Inflammatory macrophage treated with lipopolysaccharide for 4 hours (primary cell): ENCODE results near the gene SEC61B.

Experiments
- DNase-seq: peaks from one replicate; pipeline ENCODE4 v3.0.0-alpha.2; 2020

SEC61B gene

DNA sequence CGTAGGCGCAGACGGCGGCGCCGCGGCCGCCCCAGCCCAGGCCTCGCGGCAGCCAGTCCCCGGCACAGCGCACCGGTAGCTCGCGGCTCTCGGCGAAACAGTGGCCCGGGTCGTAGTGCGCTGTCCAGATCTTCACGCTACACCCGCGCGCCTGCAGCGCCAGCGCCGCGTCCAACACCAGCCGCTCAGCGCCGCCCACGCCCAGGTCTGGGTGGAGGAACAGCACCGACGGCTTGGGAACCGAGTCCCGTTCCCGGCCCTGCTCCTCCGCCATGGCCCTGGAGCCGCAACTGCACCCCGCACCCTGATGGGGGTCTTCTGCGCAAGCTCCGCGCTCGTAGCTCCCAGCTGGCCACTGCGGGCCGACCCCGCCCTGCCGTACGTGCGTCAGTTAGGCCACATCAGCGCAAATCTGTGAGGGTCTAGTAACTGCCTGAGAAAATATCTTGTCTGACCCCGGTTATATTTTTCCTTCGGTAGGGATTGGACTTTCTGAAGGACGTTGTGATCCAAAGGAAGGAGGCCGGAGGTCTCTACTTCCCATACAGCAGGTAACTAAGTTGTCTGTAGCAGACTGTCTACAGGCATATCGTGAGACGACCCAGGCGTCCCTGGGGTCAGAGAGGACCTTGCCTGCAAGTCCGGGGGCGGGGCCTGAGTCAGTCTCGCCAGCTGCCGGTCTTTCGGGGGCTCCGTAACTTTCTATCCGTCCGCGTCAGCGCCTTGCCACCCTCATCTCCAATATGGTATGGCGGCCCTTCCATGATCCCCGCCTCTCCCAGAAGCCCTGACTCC, at the start of gene SEC61B, which contains the start of gene ALG2:
TSS of gene SEC61B (plus strand) at position 662 of the 795 bp plus-strand sequence. CDS start at position 744, 82 bp downstream.
TSS of gene ALG2 (minus strand) at position 322 of the 795 bp plus-strand sequence. CDS start at position 274, 48 bp downstream.
- peak; percentile 97 for DNase-seq

DNA sequence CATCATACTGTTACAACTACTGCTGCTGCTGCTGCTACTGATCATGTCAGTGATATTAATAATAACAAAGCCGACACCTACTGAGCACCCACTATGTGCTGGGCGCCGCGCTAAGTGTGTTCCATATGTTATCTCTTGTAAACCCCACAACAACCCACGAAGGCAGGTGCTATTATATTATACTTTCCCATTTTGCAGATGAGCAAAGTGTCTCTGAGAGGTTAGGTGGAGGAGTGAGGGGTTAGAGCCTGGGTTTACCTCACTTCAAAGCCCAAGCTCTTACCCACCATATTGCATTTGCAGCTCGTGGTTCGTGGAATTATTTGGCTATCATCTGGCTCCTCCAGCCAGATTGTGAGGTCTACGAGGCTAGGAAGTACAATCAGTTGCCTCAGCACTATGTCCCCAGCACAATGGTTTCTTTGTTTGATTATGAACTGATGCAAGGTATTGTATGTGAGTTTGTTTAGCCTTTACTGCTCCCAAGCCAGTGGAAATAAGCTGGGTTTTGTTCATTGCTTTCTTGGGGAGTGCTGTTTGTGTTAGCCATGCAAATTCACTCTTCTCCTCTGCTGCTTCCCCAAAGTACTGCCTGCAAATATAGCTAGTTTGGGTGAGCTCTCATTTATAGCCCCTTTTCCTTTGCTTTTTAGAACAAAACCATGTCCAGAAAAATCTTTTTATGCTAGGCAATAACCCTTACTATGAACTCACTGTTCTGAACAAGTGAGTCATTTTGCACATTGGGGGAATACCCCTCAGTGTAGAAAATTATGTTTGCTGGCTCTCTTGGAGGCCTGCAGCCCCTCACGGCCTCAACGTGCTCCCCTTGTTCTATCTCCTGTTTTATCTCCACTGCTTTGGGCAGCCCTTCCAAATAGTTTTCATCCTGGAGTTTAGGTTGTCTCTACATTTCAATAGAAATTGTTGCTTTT, 48.2 kb upstream of the SEC61B start:
- no peak for DNase-seq

DNA sequence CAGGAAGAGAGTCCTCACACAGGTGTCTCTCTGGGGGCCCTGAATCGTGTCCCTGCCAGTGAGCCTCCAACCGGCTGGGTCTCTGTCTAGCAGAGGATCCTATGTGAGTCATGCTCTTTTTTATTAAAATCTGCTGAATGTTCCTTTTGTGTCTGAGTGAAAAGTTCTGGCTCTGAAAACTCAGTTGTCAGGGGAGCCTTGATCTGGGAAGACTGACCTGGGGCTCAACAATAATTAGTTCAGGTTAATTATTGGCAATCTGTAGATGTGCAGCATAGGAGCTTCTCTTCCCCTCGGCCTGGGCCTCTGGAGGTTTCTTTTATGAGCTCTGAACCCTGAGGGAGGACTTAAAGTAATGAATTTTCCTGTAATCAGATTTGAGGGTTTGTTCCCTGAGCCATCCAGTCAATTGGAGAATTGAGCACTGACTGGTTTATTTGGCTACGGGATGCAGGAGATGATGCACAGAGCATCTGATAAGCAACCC, 45.5 kb upstream of the SEC61B start:
- DNase-seq = no peak

DNA sequence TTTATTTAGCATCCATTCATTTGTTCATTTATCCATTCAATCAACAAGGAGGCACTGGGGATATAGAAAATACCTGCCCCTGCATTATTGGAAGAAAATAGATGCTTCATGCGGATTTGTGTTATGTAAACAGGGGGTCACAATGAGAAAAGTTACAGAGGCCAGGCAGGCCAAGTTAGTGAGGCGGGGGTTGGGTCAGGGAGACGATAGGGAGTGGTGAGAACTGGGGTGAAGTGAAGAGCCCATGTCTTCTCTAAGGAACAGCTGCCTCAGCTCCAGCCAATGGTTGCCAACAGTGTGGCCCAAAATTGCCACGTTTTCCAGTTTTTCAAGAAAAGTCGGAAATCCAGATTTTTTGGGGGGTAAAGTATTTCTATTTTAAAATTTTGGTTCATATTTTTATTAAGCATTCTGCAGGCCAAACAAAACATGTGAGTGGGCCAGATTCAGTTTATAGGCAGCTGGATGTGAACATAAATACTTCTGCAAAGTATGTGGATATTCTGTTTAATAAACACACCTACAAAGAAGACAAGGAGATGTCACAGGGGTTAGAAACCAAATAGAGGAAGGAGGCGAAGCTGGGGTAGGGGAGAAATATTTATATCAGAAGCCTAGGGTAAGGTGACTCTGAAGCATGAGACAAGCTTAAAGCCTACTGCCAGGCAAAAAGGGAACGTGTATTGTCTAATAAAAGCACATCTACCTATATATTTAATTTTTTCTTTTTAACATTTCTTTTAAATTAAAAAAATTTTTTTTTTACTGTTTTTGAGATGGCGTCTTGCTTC, 44.3 kb upstream of the SEC61B start:
- DNase-seq = no peak

DNA sequence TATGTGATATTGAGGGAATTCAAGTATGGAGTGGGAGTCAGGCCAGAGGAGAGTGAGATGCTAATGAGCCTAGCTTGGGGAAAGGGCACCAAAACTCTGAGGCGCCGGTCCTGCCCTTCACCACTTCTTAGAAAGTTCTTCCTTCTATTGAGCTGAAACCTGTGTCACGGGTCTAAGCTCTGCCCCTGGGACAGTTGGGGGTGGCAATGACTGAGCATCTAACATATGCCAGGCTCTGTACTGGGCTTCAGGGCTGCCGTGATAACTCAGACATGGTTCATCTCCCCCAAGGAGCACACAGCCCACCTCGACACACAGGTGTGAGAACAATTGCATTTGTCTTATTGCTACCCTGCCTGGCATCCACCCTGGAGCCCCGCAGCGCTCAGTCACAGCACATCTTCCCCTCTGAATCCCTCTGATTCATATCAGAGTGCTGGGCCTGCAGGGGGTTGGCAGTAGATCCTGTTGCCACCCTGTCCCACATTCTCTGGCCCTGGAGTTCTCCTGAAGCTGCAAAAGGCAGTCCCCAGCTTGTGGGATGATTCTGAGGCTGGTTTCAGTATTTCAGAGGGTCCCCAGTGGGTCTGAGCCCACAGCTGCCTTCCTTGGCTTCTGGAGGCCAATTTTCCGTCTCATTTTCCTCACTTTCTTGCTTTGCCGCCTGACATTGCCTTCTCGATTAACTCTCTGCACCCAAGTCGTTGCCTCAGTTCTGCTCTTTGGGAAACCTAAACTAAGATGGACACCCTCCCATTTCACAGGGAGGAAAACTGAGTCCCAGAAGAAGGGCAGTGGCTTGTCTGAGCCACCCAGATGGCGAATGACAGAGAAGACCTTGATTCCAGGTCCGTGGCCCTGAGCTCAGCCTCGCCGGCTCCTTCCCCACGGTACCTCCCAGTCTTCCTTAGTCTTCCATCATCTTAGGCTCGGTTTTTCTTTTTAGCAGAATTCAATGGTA, 42.9 kb upstream of the SEC61B start:
- no peak for DNase-seq

DNA sequence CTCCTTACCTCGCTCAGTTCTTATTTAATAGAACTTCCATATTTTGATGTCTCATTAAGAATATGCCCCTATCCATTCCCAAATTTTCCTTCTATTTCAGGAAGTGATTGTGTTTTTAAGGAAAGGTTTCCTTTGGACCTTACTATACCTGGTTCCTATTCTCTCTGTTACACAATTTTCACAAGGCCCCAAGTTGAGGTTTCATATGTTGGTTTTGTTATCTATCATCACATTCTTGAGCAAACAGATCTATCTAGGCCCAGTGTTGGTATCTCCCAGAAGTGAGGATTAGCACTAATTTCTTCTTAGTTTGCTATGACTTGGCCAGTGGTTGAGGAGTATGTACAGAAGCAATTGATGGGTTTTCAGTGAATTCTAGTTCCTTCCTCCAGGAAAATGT, 41.9 kb upstream of the SEC61B start:
- no peak for DNase-seq

DNA sequence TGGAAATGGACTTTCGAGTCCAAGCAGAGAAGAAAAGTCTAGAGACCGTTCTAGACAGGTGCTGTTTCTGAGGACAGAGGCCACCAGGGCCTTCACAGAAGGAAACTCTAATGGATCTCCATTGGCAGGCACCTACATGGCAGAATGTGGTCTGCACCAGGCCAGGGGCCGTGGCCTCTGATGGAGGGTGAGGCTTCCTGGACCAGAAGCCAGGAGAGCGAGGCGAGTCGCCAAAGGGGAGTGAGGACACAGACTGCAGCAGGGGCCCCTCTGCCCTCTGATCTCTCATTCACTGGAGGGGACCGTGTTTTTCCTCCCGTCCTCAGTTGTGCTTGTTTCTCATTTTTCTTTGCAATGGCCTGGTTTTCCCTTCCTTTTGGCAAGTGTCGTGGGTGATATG, 41.4 kb upstream of the SEC61B start:
- DNase-seq = no peak

DNA sequence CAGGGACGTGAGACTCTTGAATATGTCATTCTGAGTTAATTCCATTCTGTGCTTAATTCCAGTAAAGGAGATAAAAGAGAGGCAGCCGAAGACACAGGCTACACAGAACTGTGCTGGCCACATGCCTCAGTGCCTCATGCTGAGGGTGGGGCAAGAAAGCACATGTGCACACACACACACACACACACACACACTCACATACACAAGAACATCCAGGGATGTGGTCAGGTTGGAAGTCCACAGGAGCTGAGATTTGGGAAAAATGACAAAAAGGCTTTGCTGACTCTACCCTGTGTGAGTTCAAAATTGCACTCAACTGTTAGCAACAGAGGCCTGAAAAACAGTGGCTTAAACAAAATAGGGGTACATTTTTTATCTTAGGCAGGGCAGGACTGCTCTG, 40.9 kb upstream of the SEC61B start:
- DNase-seq = no peak

DNA sequence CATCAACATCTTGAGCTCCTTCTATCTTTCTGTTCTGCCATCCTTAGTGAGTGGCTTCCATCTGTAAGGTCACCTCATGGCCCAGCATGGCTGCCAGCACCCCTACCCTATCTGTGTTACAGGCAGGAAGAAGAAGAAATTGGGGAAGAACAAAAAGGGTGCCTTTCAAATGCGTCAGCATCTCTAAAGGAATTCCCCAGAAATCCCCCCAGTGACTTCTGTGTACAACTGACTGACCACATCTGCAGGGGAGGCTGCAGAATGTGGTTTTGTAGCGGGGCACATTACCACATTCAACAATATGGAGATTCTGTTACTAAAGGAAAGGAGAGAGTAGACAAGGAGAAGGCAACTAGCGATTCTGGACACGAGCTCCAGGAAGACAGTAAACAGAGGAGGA, 40.5 kb upstream of the SEC61B start:
- DNase-seq = peak; percentile 97

DNA sequence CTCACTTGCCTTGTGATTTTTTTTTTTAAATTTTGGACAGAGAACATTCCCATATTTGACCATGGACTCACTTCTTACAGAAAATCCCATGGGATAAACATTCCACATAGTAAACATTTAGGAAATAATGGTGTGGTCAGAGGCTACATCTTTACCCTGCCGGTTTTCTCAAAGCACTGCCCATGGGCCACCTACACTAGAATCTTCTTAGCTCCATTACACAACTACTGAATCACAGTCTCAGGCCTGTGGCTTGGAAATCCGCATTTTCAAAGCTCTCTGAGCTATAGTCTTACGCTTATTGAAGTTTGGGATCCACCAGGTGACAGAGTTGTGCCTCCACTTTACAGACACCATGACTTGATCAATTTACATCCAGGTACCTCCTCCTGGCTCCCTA, 39.7 kb upstream of the SEC61B start:
- peak; percentile 55 for DNase-seq

DNA sequence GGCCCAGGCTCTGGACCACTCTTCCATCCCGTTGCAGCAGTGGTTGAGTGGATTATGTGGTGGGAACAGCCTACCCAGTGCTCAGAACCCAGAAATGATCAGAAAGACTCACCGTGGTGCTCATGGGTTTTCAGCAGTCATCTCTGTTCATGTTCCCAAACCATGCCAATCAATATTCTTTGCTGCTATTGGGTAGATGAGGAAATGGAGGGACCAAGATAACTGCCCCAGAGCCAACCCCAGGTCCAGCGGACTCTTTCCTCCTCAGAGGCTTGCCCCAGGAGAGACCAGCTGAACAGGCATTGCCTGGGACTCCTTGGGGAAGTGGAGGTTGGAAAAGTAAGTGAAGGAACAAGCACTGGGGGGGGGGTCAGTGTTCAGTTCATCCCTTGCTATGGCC, 38.5 kb upstream of the SEC61B start:
- DNase-seq = no peak

DNA sequence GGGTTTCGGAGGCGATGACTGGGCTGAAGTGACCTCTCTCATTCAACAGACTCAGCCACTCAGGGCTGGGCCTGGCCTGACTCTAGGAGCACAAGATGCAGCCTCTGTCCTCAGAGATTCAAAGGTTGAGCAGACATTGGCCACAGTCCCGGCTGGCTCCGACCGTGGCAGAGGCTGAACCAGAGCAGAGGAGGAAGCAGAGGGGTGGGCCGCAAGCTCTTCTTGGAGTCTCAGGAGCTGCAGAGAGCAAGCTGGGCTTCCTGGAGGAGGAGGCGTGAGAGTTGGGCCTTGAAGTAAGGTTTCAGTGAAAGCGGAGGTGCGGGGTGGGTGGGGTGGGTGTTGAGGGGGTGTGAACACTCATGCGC, 38.0 kb upstream of the SEC61B start:
- DNase-seq = no peak

DNA sequence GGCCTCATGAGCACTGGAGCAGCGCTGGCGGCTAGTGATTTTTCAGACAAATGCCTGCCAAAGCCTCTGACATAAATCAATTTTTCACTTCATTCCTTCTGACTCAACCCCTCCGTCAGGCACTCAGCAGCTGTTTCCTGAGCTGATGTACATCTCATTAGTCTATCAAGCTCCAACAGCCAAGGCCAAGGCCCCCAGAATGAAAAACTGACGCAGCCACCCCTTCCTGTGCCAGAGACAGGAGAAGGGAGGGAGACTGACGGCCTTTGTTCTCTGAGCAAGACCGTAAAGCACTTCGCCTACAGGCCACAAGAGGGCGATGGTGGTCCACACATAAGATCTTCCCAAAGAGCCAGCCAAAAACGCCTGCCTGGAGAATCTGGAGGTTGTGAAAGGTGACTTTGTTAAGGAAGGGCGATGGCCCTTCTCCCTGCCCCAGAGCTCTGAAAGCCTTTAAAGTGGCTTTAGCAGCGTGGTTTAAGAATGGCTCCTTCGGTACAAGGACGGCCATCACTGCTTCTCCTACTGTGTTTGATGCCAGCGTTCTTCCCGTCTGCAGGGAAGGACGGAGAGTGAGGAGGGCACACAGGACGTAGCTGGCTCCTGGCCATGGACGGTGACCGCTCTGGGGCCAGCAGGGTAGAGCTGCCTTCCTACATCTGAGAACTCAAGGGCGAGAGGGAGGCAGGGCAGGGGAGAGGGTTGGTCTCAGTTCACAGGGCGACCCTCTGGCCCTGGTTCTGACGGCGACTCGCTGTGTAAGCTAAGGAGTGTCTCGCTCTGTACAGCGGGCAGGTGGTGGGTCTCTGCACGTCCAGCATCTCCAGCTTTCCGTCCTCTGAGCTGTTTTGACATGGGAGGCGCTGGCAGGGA, 37.4 kb upstream of the SEC61B start:
- peak; percentile 84 for DNase-seq

DNA sequence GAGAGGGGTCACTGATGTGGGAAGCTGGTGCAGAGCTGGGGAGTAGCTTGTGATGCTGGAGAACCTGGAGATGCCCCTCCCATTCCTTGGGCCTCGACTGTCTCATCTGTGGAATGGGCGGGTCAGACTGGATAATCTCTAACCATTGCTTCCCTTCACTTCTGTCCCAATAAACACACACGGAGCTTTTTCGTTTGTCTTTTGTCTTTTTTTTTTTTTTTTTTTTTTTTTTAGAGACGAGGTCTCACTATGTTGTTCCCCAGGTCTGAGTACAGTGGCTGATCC, 36.8 kb upstream of the SEC61B start:
- no peak for DNase-seq

DNA sequence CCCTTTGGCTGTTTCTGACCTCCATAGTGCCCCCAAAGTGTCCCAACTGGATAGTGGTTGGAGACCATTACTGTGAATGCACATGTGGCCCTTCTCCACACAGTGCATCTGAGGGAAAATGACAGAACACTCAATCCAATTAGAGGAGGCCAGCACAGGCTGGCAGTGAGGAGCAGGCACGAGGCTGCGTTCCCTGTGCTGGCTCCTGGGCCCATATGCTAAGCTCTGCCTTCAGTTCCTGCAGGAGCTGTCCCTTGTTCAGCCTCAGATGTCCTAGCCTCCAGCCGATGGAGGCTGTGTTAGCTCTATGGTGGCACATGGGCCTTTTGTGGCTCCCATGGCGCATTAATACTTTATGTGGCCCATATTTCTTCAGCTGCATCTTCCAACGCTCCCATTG, 36.1 kb upstream of the SEC61B start:
- DNase-seq = no peak

DNA sequence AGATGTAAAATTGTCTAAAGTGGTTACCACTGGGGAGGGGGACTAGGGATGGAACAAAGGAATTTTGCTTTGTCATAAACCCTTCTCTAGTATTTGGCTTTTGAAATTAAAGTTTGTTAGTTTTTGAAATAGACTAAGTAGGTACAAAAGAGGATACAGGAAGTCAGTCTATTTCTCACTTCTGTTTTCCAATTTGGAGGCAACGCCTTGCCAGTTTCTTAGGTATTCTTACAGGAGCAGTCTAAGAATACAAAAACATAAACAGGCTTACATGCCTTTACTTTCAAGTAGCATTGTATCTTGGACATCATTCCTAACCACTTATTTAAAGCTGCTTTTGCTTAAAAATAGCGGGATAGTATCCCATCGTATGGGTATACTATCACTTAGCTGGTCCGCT, 34.8 kb upstream of the SEC61B start:
- peak; percentile 23 for DNase-seq

DNA sequence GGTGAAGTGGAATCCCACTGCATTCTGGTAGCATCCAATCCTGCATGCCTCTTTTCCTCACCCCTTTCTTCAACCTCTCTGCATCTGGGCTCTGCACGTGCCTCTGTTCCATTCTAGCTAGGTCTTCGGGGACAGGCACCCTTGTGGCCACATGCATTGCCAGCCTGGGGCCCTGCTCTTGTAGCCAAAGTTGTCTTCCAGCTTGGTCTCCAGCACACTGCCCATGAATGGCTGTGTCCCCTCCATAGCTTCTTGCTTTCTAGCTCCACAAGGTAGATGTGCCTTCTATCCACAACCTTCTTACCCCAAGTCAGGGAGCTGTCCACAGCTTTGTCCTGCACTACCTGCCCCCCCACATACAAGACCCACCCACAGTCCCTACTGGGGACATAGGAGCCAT, 32.9 kb upstream of the SEC61B start:
- no peak for DNase-seq

DNA sequence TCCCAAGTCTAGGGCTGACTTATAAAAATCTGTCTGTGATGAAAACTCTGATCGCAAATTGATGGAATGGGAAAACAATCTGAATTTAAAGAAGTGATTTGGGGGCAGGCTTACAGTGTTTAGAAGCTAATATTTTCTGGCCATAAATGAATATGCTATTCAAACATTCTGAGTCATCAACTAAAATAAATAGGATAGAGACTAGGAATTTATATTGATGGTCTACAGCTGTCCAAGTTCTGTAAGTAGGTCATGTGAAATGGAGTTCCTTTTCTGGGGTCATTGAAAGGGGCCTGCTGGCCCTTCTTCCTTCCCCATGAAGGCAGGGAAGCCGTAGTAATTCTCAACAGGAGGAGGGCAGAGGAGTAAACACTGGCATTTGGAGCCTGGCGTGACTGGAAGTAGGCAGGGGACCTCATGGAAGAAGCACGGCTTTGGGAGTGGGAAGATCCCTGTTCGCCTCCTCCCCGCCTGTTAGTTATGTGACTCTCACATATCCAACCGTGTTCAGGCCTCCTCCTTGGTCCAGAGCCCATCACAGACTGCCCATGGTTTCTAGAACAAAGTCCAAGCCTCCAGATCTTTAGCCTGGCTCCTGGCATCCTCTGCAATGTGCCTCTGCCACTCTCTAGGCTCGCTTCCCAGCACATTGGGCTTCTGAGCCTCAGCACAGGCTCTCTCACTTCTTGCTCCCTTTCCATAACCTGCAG, 32.0 kb upstream of the SEC61B start:
- no peak for DNase-seq

DNA sequence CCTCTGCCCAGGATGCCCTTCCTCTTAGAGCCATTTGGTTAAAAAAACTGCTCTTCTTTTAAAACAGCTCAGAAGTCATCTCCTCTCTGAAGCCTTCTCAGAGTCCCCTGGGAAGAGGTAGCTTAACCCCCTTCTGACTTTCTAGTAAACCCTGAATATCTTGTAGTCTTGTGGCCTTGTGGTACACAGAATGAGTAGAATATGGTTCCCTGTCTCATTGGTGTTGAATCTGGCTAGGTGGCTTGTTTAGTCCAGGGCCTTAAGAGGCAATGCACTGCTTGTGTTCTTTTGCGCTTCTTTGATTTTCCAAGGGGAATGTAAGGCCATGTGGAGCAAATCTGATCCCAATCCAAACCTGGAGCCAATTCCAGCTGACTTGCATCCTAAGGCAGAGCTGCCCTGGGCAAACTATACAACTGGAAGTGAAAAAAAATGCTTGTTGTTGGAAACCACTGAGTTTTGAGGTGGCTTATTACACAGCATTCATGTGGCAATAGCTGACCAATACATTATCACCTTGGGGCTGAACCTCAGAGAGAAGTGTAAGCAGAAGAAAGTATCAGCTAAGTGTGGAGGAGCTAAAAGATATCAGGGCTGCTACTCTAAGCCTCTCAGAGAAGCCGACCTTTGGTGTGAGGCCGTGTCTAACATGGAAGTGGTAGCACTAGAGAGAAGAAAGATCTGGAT, 31.3 kb upstream of the SEC61B start:
- DNase-seq = no peak
